Vein endothelial cell (primary cell): ENCODE measurements around the gene CD3D. TPM values are rescaled to one million over a fixed set of nuclear protein-coding genes. Genes with fewer than 3 reads are reported as not detected.

Experiments
- small RNA-seq: library from RNA; depleted of rRNA; stranded (forward); fragments of <200 nt; gene quantifications from one replicate; pipeline ENCODE3, GENCODE V24; 2012
- total RNA-seq: library from RNA; depleted of rRNA; stranded (reverse); fragments of >200 nt; gene quantifications from 2 replicates; pipeline ENCODE4 v1.2.3, GENCODE V29; 2012

CD3D gene
- total RNA-seq, result not detected in 2 replicates

DNA sequence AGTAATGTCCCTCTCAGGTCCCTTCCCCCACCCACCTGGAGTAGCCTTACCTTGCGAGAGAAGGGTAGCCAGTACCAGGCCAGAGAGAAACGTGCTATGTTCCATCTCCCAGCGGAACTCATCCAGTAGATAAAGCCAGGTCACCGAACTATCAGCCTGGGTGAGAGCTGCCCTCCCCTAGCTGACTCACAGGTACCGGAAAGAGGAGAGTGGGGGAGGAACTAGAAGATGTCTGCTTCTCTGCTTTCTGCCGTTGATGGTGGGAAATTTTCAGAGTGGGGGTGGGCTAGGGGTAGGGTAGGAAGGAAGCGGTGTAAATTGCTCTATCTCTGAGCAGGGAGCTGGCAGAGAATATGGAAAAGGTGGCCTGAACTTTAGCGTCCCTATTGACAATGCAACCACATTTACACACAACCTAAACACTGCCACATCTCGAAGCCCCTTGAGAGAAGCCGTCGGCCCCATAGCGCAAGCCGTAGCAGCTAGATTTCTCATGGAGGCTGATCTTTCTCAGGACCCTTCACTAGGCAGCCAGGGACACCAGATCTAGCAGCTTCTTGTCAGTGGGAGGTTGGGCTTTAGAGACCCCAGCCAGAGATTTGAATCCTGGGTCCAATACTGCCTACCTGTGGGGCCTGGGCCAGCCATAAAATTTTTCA lies at the start of gene CD3D:
Gene CD3D (minus strand): TSS at position 203 of the 659 bp plus-strand sequence. CDS start 98 bp downstream, at position 105.

DNA sequence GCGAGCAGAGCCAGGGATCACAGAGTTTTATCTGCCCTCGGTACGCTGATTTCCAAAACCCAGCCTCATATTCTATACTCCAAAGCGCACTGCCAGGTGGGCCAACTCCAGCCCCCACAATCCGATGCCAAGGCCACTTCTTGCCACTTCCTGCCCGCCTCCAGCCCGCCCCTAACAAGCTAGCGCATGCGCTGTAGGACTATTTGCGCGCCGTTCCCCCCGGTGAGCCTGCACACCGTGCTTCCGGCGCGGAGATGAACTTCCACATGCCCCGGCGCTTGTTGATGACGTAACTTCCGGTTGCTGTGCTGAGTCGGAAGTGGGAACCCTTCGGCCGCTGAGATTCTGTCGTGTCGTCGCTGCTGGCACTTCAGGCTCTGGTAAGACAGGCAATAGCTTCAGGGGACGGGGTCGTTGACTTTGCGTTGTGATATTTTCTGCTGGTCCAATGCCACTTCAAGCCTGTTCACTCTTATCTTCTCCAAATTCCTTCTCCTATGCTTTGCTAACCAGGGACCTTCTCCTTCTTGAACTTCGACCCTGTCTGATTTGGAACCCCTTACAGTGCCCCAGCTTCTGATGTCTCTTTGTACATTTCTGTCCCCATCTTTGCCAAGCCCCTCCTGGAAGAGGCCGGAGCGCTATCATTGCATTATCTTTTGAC lies 16.9 kb upstream of the CD3D start, which contains the start of gene UBE4A:
Gene UBE4A (plus strand): TSS at position 306 of the 664 bp plus-strand sequence. CDS start 5,481 bp downstream, outside the sequence.

DNA sequence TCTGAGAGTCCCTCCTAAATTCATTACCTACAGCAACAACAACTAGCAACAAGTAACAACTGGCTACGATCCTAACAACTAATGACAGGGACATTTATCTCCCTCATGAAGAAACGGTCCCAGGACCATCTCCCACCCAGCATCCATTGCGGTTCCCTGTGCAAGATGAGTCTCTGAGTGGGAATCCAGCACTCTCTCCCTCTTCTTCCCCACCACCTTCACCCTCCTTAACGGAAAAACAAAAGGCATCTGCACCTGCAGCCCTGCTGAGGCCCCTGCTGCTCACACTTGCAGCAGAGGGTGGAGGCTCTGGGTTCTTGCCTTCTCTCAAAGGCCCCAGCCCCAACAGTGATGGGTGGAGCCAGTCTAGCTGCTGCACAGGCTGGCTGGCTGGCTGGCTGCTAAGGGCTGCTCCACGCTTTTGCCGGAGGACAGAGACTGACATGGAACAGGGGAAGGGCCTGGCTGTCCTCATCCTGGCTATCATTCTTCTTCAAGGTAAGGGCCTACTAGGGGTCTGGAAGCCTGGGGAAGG lies 1.5 kb upstream of the CD3D start, which contains the start of gene CD3G:
Gene CD3G (plus strand): TSS at position 364 of the 535 bp plus-strand sequence. CDS start 80 bp downstream, at position 444.

DNA sequence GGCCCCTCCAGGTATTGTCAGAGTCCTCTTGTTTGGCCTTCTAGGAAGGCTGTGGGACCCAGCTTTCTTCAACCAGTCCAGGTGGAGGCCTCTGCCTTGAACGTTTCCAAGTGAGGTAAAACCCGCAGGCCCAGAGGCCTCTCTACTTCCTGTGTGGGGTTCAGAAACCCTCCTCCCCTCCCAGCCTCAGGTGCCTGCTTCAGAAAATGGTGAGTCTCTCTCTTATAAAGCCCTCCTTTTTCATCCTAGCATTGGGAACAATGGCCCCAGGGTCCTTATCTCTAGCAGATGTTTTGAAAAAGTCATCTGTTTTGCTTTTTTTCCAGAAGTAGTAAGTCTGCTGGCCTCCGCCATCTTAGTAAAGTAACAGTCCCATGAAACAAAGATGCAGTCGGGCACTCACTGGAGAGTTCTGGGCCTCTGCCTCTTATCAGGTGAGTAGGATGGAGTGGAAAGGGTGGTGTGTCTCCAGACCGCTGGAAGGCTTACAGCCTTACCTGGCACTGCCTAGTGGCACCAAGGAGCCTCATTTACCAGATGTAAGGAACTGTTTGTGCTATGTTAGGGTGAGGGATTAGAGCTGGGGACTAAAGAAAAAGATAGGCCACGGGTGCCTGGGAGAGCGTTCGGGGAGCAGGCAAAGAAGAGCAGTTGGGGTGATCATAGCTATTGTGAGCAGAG lies 37.8 kb downstream of the CD3D start, which contains the start of gene CD3E:
Gene CD3E (plus strand): TSS at position 163 of the 681 bp plus-strand sequence. CDS start 223 bp downstream, at position 386.

Small RNAs within 50 kb of the gene (small RNA-seq; reads per million reads assigned to genes)
- not detected for gene AP001582.1

Other genes with a start within 250 kb of the CD3D start
- gene SCN4B, start 189.9 kb downstream of the CD3D start, total RNA-seq, result under 0.01 TPM in 2 replicates
- gene SCN2B, start 166.1 kb downstream of the CD3D start, total RNA-seq, result under 0.01 TPM in 1 of 2 replicates, not detected in the other
- gene JAML, start 117.7 kb downstream of the CD3D start, total RNA-seq, result 0.65 TPM in 1 of 2 replicates, not detected in the other
- 10.7 and 15.4 TPM in 2 replicates for gene MPZL3, start 90.3 kb downstream of the CD3D start, total RNA-seq
- 25.8 and 42.1 TPM in 2 replicates for gene MPZL2, start 78.4 kb downstream of the CD3D start, total RNA-seq
- gene CD3E, start 38.0 kb downstream of the CD3D start, total RNA-seq, result 0.33 TPM in 1 of 2 replicates, not detected in the other
- not detected in 2 replicates for gene CD3G, start 1.6 kb upstream of the CD3D start, total RNA-seq
- gene UBE4A, start 16.9 kb upstream of the CD3D start, total RNA-seq, result 55.9 and 60.8 TPM in 2 replicates
- gene ATP5MG, start 58.9 kb upstream of the CD3D start, total RNA-seq, result 35.8 and 42.5 TPM in 2 replicates
- gene KMT2A, start 93.8 kb upstream of the CD3D start, total RNA-seq, result 44.1 and 56.4 TPM in 2 replicates
- gene TTC36, start 184.8 kb upstream of the CD3D start, total RNA-seq, result 0.19 and 2.9 TPM in 2 replicates
- 20.9 and 33.6 TPM in 2 replicates for gene TMEM25, start 188.5 kb upstream of the CD3D start, total RNA-seq
- gene IFT46, start 223.2 kb upstream of the CD3D start, total RNA-seq, result 30.1 and 33.5 TPM in 2 replicates
- 171 and 177 TPM in 2 replicates for gene ARCN1, start 229.7 kb upstream of the CD3D start, total RNA-seq